ENCODE measurements around the gene BOLL.
"Not testable (repeated sequence)": the region's sequence is repeated elsewhere in the genome, so short reads cannot be mapped to it uniquely, and the experiment has no call there.

Gene BOLL, protein sequence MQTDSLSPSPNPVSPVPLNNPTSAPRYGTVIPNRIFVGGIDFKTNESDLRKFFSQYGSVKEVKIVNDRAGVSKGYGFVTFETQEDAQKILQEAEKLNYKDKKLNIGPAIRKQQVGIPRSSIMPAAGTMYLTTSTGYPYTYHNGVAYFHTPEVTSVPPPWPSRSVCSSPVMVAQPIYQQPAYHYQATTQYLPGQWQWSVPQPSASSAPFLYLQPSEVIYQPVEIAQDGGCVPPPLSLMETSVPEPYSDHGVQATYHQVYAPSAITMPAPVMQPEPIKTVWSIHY

DNA sequence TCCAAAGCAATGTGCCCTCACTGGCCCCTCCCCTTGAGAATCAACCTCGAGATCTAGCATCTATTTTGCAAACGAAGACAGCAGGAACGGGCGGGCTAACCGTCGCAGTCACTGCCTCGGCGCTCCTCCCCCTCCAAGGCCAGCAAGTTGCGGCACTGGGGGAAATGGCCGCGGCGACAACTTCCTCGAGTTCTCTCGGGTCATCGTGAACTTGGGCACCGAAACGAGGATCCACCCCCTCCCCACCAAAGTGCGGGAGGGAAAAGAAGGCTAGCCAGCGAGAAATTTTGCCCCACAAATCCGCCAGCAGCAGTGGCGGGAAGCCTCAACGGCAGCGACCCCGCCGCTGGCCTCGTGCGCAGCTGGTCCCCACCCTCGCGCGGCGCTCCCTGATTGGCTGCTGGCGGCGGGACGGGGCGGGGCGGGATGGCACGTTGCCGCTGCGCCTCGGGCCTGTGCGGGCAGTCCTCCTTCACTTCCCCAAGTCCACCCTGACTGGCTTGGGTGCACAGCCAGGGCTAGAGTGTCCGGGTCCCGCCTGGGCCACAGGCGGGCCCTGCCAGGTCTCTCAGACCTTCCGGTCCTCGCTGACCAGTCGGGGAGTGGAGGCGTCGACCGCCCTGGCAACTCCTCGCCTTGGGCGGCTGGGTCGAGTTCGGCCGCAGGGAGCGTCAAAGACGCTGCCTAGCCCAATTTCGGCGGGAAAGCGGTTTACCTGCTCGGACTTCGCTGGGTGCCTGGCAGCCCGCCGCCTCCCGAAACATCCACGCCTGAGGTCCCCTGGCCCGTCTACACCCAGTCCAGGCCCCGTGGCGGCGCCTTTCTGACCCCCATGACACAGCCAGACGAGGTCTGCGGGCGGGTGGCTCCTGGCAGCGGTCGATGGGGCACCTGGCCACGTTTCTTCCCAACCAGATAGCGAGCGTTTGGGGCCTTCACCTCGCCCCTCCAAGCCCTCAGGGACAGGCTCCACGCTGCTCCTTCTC, at the start of gene BOLL:
TSS of gene BOLL (minus strand) at position 364 of the 986 bp plus-strand sequence. CDS start 3,469 bp downstream, outside the sequence.
- no peak for DNase-seq

DNA sequence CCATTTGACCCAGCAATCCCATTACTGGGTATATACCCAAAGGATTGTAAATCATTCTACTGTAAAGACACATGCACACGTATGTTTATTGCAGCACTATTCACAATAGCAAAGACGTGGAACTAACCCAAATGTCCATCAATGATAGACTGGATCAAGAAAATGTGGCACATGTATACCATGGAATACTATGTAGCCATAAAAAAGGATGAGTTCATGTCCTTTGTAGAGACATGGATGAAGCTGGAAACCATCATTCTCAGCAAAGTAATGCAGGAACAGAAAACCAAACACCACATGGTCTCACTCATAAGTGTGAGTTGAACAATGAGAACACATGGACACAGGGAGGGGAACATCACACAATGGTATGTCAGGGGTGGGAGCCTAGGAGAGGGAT, 49.7 kb upstream of the BOLL start:
- not testable (repeated sequence) for DNase-seq

DNA sequence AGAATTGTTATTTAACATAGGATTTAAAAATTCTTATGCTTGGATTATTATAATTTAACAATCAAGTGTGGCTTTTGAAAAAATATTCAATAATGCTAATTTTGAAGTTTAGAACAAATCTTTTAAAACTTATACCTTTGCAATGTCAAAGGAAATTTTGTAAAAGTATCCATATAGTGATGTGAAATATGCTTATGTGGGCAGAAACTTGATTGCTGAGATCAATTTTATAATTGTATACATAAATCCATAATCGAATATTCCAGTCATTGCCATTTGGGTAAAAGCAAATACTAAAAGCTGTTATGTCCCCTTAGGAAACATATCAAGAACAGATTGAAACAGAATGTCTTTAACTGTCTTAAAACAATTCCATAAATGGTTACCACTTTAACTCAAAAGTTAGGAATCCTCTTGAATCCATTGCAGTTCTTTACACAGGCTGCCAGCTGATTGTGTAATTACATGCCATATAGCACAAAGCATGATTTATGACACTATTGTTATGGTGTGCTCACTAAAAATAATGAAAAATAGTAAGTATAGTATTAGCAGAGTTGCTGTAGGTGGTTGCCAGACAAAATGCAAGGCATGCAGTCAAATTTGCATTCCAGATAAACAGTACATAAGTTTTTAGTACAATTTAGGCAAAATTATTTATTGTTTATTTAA, 43.5 kb upstream of the BOLL start:
- no peak for DNase-seq

DNA sequence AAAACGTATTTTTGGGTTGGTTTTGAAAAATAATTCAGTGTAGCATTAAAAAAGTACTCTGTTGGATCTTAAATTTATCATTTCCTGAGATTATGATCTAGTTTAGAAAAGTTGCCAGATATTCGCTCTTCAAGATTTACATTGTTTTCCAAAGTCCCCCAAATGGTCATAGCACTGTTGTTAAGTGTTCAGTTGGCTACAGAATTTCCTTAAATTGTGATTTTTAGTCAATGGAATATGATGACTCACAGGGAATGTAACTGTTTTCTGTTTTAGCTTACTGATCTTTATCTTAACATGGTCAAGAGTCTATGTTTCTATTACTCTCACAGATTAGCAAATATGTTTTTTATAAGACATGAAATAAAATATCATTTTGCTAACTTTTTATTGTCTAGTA, 42.5 kb upstream of the BOLL start:
- no peak for DNase-seq

DNA sequence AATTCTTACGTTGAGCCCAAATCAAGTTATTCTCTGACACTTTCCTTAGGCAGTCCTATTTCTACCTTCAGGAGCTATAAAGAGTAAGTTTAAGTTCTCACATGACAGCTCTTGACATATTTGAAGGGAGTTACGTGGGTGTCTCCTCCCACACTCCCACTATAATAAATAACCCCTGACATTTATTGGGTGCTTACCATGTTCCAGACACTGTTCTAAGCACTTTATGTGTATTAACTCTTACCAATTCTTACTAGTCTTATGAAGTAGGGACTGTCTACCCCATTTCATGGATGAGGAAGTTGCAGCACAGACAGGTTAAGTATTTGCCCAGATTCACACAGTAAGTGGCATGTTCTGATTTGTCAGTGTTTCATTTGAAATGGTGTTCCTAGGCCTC, 37.2 kb upstream of the BOLL start:
- no peak for DNase-seq

DNA sequence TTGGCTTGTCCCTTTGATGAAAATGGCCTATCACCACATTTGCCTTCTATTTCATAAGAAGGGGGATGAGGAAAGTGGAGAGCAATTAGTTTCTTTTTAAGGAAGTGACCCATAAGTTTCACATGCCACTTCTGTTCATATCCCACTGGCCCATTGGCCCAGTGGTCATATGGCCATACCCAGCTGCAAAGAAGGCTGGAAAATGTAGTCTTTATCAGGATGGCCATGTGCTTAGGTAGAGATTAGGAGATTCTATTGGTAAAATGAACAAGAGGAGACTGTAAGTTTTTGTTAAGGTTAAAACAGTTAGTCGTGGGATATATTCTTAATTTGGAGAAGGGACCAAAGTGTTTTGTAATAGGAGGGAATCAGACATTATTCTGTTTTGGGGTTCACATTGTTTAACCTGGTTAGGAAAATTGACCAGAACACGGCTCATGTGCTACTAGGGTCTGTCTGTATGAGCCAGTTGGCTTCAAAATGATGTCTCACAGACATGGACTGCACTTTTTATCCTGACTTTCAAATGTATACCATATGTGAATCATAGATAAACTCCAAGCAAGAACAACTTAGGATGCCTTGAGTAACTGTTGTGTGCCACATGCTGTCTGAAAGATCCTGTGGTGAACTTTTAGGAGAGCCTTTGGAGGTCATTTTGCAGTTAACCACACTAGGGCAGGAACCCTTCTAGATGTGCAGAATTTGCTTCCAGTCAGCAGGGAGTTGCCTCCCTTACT, 36.6 kb upstream of the BOLL start:
- DNase-seq: no peak

DNA sequence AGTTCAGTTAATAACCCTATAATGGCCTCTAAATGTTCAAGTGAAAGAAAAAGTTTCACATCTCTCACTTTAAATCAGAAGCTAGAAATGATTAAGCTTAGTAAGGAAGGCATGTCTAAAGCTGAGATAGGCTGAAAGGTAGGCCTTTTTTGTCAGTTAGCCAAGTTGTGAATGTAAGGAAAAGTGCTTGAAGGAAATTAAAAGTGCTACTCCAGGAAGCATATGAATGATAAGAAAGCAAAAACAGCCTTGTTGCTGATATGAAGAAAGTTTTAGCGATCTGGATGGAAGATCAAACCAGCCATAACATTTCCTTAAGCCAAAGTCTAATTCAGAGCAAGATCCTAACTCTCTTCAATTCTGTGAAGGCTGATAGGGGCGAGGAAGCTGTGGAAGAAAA, 29.4 kb upstream of the BOLL start:
- no peak for DNase-seq

DNA sequence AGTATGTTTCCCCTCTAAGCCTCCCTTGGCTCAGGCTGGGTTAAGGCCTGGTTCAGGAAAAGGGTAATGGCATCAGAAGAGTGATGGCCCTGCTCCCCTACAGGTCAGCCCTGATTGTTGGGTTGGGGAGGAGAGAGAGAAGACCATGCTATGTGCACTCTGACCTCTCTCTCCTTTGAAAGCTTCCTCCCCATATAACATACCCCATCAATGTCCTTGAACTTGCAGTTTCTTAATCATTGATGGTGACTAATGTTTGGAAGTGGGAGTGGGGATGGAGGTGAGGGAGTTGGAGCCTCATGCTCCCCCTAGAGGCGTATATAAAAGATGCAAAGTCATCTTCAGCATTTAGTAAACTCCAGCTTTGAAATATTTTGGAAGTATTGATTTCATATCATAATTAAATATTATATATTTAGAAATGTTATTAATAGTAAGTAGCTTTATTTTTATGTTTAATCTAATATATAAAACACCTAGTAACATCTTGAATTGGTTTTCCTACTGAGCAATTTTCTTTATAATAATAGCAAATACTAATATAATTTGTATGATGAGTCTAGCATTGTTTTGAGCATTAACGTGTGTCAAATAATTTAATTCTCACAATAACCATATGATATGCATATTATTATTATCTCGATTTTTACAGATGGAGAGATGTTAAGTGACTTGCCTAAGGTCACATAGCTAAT, 28.1 kb upstream of the BOLL start:
- DNase-seq: peak; percentile 6

DNA sequence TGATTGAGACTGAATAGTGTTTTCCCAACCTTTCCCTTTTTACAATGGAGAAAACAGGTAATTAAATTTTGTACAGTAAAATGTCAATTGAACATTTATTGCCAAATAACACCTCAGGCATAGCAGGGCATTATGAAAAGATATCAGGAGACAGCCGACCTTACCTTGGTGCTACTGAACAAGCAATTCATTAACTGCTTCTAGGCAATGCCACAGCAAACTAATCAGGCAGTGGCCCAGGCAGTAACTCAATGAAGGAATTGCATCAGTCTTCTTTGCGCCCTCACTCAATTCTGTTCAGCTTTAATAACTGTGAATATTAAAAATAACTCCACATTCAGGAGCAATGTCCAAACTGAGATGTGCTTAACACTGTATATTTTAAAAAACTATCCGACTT, 25.4 kb upstream of the BOLL start:
- no peak for DNase-seq

DNA sequence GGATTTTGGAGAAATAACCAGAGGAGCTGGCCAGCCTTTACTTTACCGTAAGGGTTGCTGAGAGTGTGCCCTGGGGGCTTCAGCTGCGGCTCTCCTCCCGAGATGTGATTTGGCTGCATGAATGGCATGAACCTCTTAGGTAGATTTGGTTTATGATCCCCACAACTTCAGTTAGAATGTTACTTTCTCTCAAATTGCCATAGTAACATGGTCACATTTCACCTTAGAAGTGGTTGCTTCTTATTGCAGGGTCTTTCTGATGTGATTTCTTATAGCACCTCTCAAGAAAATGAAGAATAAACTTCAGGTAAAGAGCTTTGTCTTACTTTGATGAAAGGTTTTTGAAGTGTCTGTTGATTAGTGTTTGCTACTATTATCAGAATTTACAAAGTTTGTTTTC, 24.9 kb upstream of the BOLL start:
- DNase-seq: no peak

DNA sequence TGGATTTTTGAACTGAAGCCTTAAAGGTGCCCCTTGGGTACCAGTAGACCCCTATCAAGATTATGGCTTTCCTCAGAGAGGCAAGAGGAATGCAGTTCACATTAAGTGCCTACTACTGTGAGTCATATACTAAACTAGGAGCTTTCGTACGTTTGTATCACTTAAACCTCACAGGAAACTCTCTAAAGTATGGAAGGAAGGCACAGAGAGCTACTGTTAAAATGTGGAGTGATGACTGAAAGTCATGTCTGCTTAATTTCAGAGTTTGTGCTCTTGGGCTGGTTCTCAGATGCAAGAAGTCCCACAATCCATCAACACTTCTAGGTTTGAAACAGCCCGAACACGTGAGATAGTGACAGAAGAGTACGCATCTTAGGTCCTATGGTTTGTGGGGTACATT, 23.9 kb upstream of the BOLL start:
- no peak for DNase-seq

DNA sequence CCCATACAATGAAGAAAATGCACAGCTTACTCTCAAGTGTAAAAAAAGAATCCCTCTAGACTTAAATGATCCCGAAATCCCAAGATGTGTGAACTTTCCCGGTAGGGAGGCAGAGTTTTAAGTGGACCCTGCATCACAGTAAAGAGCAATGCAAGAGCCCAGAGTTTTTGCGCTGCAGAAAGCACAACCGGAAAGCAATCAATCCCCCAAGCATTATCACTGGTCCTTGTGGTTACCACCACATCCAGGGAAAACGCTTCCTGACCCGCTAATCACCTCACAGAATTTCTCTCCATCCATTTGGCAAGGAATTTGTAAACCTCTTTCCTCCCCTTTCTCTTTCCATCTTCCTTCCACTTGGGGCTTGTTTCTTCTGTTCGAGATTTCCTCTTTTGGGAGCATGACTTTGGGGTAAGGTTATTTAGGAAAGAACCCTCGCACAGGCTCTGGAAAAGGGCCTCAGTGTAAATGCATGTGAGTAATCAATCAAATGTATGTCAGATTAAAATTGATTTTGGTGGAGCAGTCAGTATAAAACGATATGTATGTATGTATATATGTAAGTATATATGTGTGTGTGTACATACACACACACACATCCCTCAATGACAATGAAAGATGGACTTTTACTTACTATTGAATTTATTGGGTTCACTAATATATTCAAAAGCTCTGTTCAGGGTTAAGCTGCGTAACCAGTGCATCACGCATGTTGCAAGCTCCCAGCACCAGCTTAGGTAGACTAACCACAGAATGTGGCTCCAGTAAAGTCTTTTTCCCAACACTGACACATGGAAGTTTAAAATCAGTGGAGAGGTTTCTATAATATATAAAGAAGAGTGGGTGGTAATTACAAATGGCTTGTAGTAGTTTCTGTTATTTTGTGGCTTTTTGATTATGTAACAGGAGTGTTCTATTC, 20.9 kb upstream of the BOLL start:
- DNase-seq: no peak

DNA sequence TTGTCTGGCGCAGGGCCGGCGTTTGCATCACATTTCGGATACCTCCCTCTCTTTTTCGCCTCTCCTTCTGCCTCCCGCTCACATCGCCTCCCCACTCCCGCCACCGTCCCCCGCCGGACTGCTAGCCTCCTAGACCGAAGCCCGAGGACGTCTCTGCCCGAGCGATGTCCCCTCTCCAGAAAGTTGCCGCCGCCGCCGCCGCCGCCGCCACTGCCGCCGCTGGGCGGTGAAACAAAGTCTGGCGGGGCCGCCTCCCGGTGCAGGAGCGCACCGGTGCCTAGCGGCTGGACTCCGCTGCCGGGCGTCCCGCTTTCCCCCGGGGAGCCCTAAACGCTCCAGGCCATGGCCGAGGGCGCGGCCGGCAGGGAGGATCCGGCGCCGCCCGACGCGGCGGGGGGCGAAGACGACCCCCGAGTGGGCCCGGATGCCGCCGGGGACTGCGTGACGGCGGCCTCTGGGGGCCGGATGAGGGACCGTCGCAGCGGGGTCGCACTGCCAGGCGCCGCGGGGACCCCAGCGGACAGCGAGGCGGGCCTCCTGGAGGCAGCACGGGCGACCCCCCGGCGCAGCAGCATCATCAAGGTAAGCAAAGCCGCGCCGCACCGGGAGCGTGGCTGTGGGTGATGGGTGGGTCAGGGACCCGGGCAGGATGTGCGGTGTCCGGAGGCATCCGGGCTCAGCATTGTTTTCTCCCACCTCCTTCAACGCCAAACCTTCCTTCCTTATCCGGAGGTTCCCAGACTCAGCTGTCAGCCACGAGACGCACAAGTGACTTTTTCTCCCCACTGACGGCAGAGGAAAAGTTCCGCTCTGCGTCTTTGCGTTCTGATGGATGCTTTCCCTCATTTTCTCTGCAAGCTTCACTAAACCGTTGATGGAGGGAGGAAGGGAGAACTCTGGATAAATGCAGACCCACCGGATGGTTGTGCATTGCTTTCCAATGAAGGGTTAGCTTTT, 19.9 kb upstream of the BOLL start:
- no peak for DNase-seq

DNA sequence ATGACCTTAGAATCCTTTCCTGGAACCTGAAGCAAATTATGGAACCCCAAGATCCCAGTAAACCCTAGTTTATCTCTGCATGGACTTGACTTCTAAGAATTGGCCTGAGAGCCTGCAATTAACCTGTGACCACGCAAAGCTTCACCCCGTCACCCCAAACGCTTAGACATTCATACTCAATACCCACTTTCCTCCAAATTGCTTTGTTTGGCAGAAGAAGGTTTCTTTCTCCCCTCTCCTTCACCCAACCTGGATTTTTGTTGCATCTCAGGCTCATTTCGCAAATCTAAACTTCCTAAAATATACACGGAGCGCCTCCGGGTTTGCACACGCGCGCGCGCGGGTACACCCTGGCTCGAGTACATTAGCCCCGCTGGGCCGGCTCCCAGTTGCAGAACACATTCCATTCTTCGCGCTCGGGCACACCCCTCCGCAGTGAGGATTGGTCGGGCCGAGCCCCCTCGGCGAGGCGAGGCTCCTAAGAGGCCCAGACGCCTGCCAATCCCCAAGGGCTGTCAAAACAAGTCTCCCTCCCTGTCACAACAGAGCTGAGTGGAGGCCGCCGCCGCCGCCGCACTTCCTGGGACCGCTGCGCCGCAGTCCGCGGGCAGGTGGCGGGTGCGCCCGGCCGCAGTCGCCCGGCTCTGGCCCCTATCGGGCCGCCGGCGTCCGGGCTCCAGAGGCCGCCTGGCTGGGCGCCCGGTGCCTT, 19.1 kb upstream of the BOLL start, which contains the start of gene PLCL1:
TSS of gene PLCL1 (plus strand) at position 545 of the 709 bp plus-strand sequence.
- peak; percentile 85 for DNase-seq

DNA sequence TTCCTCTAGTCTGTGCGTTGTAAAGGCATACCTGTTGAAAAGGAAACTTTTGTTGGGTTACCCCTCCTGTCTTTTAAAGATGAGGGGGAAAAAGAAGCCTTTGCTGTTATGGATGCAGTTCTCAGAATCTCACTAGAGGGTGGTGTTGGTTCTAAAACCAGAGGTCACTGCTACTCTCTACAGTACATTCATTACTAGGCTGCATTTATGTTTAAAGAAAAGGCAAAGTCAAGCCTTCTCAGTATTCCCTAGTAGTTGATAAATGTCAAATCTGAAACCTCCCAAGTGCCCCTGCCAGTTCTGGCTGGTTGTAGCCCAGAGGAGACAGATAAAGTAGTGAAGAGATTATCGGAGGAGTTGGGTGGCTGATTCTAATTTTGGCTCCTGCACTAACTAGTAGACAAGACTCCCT, 17.9 kb upstream of the BOLL start:
- DNase-seq: peak; percentile 60

DNA sequence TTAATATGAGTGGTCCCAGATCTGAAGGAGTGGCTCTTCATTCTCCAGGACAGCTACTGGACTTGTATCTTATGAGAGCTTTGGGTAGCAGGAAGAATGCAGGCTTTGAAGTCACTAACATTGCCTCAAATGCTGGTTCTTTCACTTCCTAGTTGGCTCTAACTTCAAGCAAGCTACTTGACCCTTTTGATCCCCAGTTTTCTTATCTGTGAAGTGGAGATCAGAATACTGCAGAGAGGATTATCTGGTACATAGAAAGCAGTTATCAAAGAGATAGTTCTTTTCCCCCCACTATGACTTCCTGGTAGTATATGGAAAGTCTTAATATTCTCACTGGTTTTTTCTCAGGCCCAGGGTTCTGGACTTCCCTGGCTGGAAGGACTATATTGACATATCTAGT, 15.9 kb upstream of the BOLL start:
- no peak for DNase-seq

DNA sequence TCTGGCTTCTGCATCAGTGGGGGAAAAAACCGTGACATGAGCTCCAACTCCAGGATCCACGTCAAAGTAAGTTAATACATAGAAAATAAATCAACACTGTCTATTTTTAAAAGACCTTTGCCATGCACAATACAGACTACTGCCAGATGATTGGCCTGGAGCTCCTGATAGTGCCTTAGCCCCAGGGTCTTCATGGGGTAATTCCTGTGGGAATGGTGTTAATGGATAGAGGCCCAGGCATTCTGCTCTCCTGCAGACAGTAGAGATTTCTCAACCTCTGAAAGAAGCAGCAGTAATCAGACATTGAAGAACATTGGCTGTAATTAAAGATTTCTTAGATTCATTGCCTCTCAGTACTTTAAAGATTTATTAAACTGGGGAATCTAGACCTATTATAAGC, 15.0 kb upstream of the BOLL start:
- DNase-seq: no peak

DNA sequence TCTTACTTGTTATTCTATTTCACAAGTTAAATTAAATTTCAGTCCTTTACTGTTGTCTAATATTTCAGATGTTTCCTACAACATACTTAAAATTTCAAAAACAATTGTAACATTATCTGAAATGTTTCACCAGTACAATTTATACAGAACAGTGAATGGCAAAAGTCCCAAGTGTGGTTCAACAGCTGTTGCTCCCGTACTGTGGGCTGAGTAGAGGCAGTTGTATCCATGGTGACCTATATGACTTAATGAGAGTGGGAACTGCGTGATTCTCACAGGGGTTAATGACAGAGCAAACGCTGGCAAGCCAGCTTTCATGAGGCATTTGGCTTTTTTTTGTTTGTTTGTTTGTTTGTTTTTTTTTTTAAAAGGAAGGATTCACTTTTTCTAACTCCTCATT, 13.9 kb upstream of the BOLL start:
- DNase-seq: no peak

DNA sequence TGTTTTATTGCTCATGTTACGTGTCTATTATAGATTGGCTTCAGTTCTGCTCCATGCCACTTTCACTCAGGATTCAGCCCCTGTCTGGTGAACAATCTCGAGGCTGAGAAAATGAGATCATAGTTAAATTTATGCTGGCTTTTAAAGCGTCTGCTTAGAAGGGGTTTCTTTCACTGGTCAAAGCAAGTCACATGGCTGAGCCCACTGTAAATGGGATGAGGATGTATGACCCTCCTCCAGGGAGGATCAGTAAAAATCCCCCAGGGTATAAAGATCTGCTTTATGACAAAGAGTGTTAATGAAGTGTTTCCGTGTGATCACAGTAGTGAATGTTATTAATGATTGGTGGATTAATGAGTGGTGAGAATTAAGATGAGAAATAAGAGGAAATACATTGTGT, 13.1 kb upstream of the BOLL start:
- no peak for DNase-seq
